SJSA1 (cell line): Measurements from ENCODE around the gene GPLD1. TPM values are rescaled to one million over a fixed set of nuclear protein-coding genes. Genes with fewer than 3 reads are reported as not detected.

Source experiments
- DNase-seq, 2 experiments: peaks; one replicate each; pipeline ENCODE4 v3.0.0-alpha.2; 2015 to 2020; ENCODE audit warnings: low spot score in 2 of 2, low read depth in 1 of 2
- H3K27ac ChIP-seq: fragments of 250-450 bp; sonication (Bioruptor Pico); 2 replicates; pipeline ENCODE4 v1.5.1; 2020; ENCODE audit warnings: mild to moderate bottlenecking, moderate library complexity
- H3K27me3 ChIP-seq: fragments of 250-450 bp; sonication (Bioruptor Pico); replicated peaks from 2 replicates; pipeline ENCODE4 v1.5.1; 2020; ENCODE audit warnings: mild to moderate bottlenecking, moderate library complexity
- H3K36me3 ChIP-seq: fragments of 250-450 bp; sonication (Bioruptor Pico); 2 replicates; pipeline ENCODE4 v1.5.1; 2020; ENCODE audit warnings: mild to moderate bottlenecking
- H3K4me1 ChIP-seq: fragments of 250-450 bp; sonication (Bioruptor Pico); replicated peaks from 2 replicates; pipeline ENCODE4 v1.6.1; 2021; ENCODE audit warnings: mild to moderate bottlenecking
- H3K4me3 ChIP-seq: fragments of 250-450 bp; sonication (Bioruptor Pico); 2 replicates; pipeline ENCODE4 v1.5.1; 2020; ENCODE audit warnings: mild to moderate bottlenecking
- H3K9me3 ChIP-seq: fragments of 250-450 bp; sonication (Bioruptor Pico); replicated peaks from 2 replicates; pipeline ENCODE4 v1.5.1; 2020; ENCODE audit warnings: mild to moderate bottlenecking
- total RNA-seq: library from RNA; depleted of rRNA; stranded (reverse); fragments of >200 nt; shearing (Covaris generic); gene quantifications from 2 replicates; pipeline ENCODE4 v1.2.3, GENCODE V29; 2014

Gene GPLD1
- total RNA-seq, 1 experiment from 2014 or later: 0.74 TPM

GRCh38 chr6:24489881-24490280, 503 bp upstream of the GPLD1 start:
- no peak overlapping the region for H3K27ac ChIP-seq
- H3K27me3 ChIP-seq: 0 out of 2 replicates have a peak, but pooled peaks cover 8% of the 10 kb centered on the region
- H3K4me3 ChIP-seq: no peak overlapping the region
- H3K9me3 ChIP-seq: no peaks in the 10 kb centered on the region
- no peak for DNase-seq
- no peaks in the 10 kb centered on the region for H3K36me3 ChIP-seq
- peaks cover 6% of the 10 kb centered on the region for H3K4me1 ChIP-seq

GRCh38 chr6:24486065-24486464, 3.3 kb downstream of the GPLD1 start:
- Histone ChIP-seq H3K27ac (no peak overlapping the region), H3K4me1 (no peaks in the 10 kb centered on the region), H3K36me3 (no peaks in the 10 kb centered on the region), H3K27me3 (no peaks in the 10 kb centered on the region), H3K4me3 (no peak overlapping the region), H3K9me3 (no peaks in the 10 kb centered on the region)
- DNase-seq: no peak

GRCh38 chr6:24484657-24485323, 4.6 kb downstream of the GPLD1 start:
- DNase-seq: no peak
- H3K9me3 ChIP-seq: no peaks in the 10 kb centered on the region

GRCh38 chr6:24481449-24481848, 7.9 kb downstream of the GPLD1 start:
- no peak for DNase-seq
- Histone ChIP-seq H3K36me3 (no peaks in the 10 kb centered on the region), H3K9me3 (no peaks in the 10 kb centered on the region)

More at GRCh38 chr6:24484657-24485323, 4.6 kb downstream of the GPLD1 start:
- Histone ChIP-seq H3K27ac (no peak overlapping the region), H3K4me1 (no peaks in the 10 kb centered on the region), H3K4me3 (no peak overlapping the region), H3K27me3 (no peaks in the 10 kb centered on the region), H3K36me3 (no peaks in the 10 kb centered on the region)

GRCh38 chr6:24480705-24481104, 8.7 kb downstream of the GPLD1 start:
- Histone ChIP-seq H3K4me3 (no peak overlapping the region), H3K36me3 (no peaks in the 10 kb centered on the region), H3K27me3 (no peaks in the 10 kb centered on the region), H3K4me1 (no peaks in the 10 kb centered on the region), H3K9me3 (no peaks in the 10 kb centered on the region), H3K27ac (no peak overlapping the region)
- DNase-seq: no peak

More at GRCh38 chr6:24481449-24481848, 7.9 kb downstream of the GPLD1 start:
- Histone ChIP-seq H3K4me3 (no peak overlapping the region), H3K27me3 (no peaks in the 10 kb centered on the region), H3K4me1 (no peaks in the 10 kb centered on the region), H3K27ac (no peak overlapping the region)

- Histone ChIP-seq H3K9me3 (no peaks in the 10 kb centered on the region), H3K27me3 (no peaks in the 10 kb centered on the region), H3K4me3 (no peak overlapping the region), H3K27ac (no peak overlapping the region), H3K4me1 (no peaks in the 10 kb centered on the region), H3K36me3 (no peaks in the 10 kb centered on the region)
- no peak for DNase-seq
These were observed 10.5 kb downstream of the GPLD1 start for GRCh38 chr6:24478903-24479302.

GRCh38 chr6:24477070-24477469, 12.3 kb downstream of the GPLD1 start:
- Histone ChIP-seq H3K27ac (no peak overlapping the region), H3K4me3 (no peak overlapping the region), H3K27me3 (no peaks in the 10 kb centered on the region), H3K4me1 (no peaks in the 10 kb centered on the region), H3K36me3 (no peaks in the 10 kb centered on the region), H3K9me3 (no peaks in the 10 kb centered on the region)
- no peak for DNase-seq

GRCh38 chr6:24476631-24477030, 12.7 kb downstream of the GPLD1 start:
- Histone ChIP-seq H3K4me1 (no peaks in the 10 kb centered on the region), H3K27ac (no peak overlapping the region), H3K27me3 (no peaks in the 10 kb centered on the region), H3K36me3 (no peaks in the 10 kb centered on the region), H3K9me3 (no peaks in the 10 kb centered on the region), H3K4me3 (no peak overlapping the region)
- no peak for DNase-seq

GRCh38 chr6:24472181-24472580, 17.2 kb downstream of the GPLD1 start:
- no peaks in the 10 kb centered on the region for H3K9me3 ChIP-seq
- no peaks in the 10 kb centered on the region for H3K4me1 ChIP-seq
- H3K27ac ChIP-seq: no peak overlapping the region
- no peaks in the 10 kb centered on the region for H3K27me3 ChIP-seq
- no peak overlapping the region for H3K4me3 ChIP-seq
- DNase-seq: no peak
- H3K36me3 ChIP-seq: no peaks in the 10 kb centered on the region

GRCh38 chr6:24469811-24470210, 19.6 kb downstream of the GPLD1 start:
- DNase-seq: no peak
- H3K4me1 ChIP-seq: no peaks in the 10 kb centered on the region
- no peaks in the 10 kb centered on the region for H3K36me3 ChIP-seq
- H3K4me3 ChIP-seq: no peak overlapping the region
- no peak overlapping the region for H3K27ac ChIP-seq
- no peaks in the 10 kb centered on the region for H3K27me3 ChIP-seq
- H3K9me3 ChIP-seq: no peaks in the 10 kb centered on the region

- no peak for DNase-seq
These were observed 24.9 kb downstream of the GPLD1 start for GRCh38 chr6:24464253-24465038.

GRCh38 chr6:24460966-24461365, 28.4 kb downstream of the GPLD1 start:
- DNase-seq: no peak
- no peak overlapping the region for H3K27ac ChIP-seq
- no peaks in the 10 kb centered on the region for H3K9me3 ChIP-seq
- H3K27me3 ChIP-seq: no peaks in the 10 kb centered on the region; the same call in 1 of the 2 replicates
- H3K4me3 ChIP-seq: no peak overlapping the region
- H3K4me1 ChIP-seq: no peaks in the 10 kb centered on the region
- H3K36me3 ChIP-seq: no peaks in the 10 kb centered on the region

More at GRCh38 chr6:24464253-24465038, 24.9 kb downstream of the GPLD1 start:
- Histone ChIP-seq H3K4me1 (no peaks in the 10 kb centered on the region), H3K27me3 (no peaks in the 10 kb centered on the region; the same call in 1 of the 2 replicates), H3K36me3 (no peaks in the 10 kb centered on the region), H3K4me3 (no peak overlapping the region), H3K27ac (no peak overlapping the region), H3K9me3 (no peaks in the 10 kb centered on the region)

- H3K4me3 ChIP-seq: no peak overlapping the region
- H3K36me3 ChIP-seq: no peaks in the 10 kb centered on the region
- H3K4me1 ChIP-seq: no peaks in the 10 kb centered on the region
- no peaks in the 10 kb centered on the region; the same call in 1 of the 2 replicates for H3K27me3 ChIP-seq
- DNase-seq: no peak
- H3K27ac ChIP-seq: no peak overlapping the region
- H3K9me3 ChIP-seq: no peaks in the 10 kb centered on the region
These were observed 30.4 kb downstream of the GPLD1 start for GRCh38 chr6:24458941-24459340.

- Histone ChIP-seq H3K9me3 (no peaks in the 10 kb centered on the region), H3K36me3 (no peaks in the 10 kb centered on the region)
These were observed 31.2 kb downstream of the GPLD1 start for GRCh38 chr6:24458134-24458533.

More at GRCh38 chr6:24458134-24458533, 31.2 kb downstream of the GPLD1 start:
- no peaks in the 10 kb centered on the region; the same call in 1 of the 2 replicates for H3K27me3 ChIP-seq
- no peak for DNase-seq
- H3K27ac ChIP-seq: no peak overlapping the region
- no peaks in the 10 kb centered on the region for H3K4me1 ChIP-seq
- no peak overlapping the region for H3K4me3 ChIP-seq
